ACC112 (cell line): ENCODE data around the gene IPO13.

Experiments
- H2AFZ ChIP-seq: fragments of 200-600 bp; sonication (generic); one replicate; pipeline ENCODE4 v1.6.0; 2017; ENCODE audit warnings: antibody characterized with exemption, low read length; ENCODE audit not compliant: unreplicated experiment
- H3K27ac ChIP-seq: fragments of 200-600 bp; sonication (generic); 2 replicates; pipeline ENCODE4 v1.5.1; 2014; ENCODE audit warnings: low read depth, mild to moderate bottlenecking, antibody characterized with exemption, low read length, moderate library complexity
- H3K27me3 ChIP-seq: fragments of 200-600 bp; sonication (generic); 2 replicates; pipeline ENCODE4 v1.6.1; 2014; ENCODE audit warnings: mild to moderate bottlenecking, antibody characterized with exemption, low read length, moderate library complexity, mixed read lengths; ENCODE audit not compliant: insufficient read depth
- H3K36me3 ChIP-seq: fragments of 200-600 bp; sonication (generic); 2 replicates; pipeline ENCODE4 v1.6.1; 2016; ENCODE audit warnings: mild to moderate bottlenecking, antibody characterized with exemption, low read length, moderate library complexity, mixed read lengths; ENCODE audit not compliant: insufficient read depth
- H3K4me1 ChIP-seq: fragments of 200-600 bp; sonication (generic); one replicate; pipeline ENCODE4 v1.6.1; 2016; ENCODE audit warnings: low read length, mixed read lengths; ENCODE audit not compliant: insufficient read depth, unreplicated experiment, control insufficient read depth
- H3K4me3 ChIP-seq: fragments of 200-600 bp; sonication (generic); 2 replicates; pipeline ENCODE4 v1.5.1; 2014; ENCODE audit warnings: mild to moderate bottlenecking, low read depth, low read length
- H3K79me2 ChIP-seq: fragments of 200-600 bp; sonication (generic); one replicate; pipeline ENCODE4 v1.6.0; 2016; ENCODE audit warnings: low read length; ENCODE audit not compliant: control insufficient read depth, unreplicated experiment, insufficient read depth

Gene IPO13

DNA sequence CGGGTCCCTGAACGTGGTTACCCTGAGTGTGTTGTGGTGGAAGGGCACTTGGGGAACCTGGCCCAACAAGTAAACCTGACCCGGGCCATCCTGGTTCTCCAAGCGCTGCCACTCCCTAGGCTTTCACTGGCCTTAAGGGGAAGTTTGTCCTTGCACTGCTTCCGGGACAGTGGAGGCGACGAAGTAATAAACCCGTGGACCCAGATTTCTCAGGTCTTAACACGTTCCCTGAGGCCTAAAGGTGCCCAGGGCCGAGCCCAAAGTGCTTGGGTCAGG lies 44.4 kb downstream of the IPO13 start:
- H3K36me3 ChIP-seq: peaks cover 3% of the 10 kb centered on the region; the same call in 1 of the 2 replicates
- no peak overlapping the region for H2AFZ ChIP-seq
- H3K79me2 ChIP-seq: no peaks in the 10 kb centered on the region
- peak overlapping the region; percentile 42; the same call in 1 of the 2 replicates for H3K27ac ChIP-seq
- peak overlapping the region; percentile 80 for H3K4me3 ChIP-seq
- no peaks in the 10 kb centered on the region for H3K27me3 ChIP-seq
- H3K4me1 ChIP-seq: peaks cover 7% of the 10 kb centered on the region

DNA sequence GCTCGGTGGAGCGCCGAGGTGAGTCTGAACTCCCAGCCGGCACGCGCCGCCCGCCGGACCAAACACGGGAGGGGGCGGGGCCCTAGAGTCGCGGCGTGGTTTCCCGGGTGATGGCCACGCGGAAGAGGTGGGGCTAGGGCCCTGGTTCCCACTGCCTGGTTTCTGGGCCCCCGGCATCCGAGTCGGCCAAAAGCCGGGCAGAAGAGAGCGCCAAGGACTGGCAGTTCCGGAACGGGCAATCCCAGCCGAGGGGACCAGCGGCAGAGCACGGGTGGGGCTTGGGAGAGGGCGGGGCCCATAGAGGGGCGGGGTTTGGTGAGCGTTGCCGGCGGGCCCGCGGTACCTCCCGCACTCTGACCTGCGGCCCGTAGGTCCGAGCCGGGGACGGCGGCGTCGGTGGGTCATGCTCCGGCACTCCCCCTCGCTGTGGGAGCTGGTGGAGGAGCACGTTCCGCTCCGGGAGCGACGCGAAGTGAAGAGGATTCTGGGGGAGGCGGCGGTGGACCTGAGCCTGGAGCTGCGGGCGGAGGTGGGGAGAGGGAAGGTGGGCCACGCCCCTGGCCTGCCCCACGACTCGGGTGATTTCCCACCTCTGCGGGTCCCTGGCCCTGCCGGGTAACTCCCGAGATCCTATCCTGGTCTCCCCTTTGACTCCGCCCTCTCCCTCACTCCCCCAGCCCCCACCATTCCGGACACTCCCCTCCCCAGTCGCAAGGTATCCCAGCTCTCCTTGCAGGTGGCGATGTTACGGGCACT lies 44.9 kb downstream of the IPO13 start, which contains the start of gene CCDC24:
CCDC24 (plus strand) TSS at position 124 of the 756 bp plus-strand sequence; CDS start at position 404, 280 bp downstream.
- no peaks in the 10 kb centered on the region for H3K79me2 ChIP-seq
- peak within 1 kb of the TSS; percentile 80 for H3K4me3 ChIP-seq
- peaks cover 7% of the 10 kb centered on the region for H3K4me1 ChIP-seq
- peak within 1 kb of the TSS; percentile 24 for H2AFZ ChIP-seq
- no peaks in the 10 kb centered on the region for H3K27me3 ChIP-seq
- H3K27ac ChIP-seq: peak within 1 kb of the TSS; percentile 42; the same call in 1 of the 2 replicates
- no peaks in the 10 kb centered on the region for H3K36me3 ChIP-seq

DNA sequence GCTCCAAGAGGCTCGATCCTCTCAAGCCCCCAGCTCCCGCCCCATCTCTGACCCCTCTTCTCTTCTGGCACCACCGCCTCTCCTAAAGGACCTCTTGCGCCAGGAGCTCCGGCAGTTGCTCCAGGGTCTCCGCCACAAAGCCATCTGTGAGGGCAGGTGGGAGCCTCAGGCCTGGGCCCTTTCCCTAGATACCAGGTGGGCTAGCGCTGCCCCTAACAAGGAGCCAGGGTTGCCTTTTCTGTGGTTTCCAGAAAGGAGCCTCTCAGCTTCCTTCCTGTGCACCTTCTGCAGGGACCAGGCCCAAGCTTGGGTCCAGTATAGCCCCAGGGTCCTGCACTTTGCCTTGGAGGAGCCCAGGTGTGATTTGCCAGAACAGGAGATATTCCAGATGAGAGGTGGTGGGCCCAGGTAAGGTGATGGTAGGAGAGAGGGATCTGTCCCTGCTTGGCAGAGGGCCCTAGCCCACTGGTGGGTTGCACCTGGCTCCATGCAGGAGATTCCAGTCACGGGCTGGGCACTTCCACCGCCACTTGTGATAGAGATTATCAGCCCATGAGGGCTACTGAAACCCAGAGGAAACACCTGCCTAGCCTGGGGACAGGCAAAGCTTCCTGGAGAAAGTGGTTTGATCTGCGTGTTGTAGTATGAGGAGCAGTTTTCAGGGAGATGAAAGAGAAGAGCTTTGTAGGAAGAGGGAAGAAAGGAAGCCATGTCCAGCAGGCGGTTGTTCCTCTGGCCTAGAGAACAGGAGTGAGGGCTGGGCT lies 45.7 kb downstream of the IPO13 start:
- Histone ChIP-seq H2AFZ (no peak overlapping the region), H3K27ac (no peak overlapping the region)

DNA sequence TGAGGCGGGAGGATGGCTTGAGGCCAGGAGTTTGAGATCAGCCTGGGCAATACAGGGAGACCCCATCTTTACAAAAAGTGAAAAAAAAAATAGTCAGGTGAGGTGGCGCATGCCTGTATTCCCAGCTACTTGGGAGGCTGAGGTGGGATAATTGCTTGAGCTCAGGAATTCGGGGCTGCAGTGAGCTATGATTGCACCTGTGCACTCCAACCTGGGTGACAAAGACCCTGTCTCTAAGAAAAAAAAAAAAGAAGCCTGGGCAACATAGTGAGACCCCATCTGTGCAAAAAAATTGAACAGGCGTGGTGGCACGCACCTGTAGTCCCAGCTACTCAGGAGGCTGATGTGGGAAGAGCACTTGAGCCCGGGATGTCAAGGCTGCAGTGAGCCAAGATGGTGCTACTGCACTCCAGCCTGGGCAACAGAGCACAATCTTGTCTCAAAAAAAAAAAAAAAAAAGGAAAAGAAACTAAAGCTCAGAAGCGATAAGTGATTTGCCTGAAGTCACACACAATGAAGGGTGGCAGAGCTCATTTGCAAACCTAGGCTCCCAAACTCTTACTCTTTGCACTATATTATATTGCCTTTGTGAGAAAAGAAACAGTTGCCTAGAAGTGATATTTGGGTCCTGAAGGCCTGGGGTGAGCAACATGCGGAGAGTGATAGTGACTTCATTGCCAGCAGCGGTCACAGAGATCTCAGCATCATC lies 46.6 kb downstream of the IPO13 start:
- H3K79me2 ChIP-seq: no peaks in the 10 kb centered on the region
- H3K27me3 ChIP-seq: no peaks in the 10 kb centered on the region
- peaks cover 7% of the 10 kb centered on the region for H3K4me1 ChIP-seq
- H2AFZ ChIP-seq: no peak overlapping the region
- no peak overlapping the region for H3K4me3 ChIP-seq
- no peak overlapping the region for H3K27ac ChIP-seq
- H3K36me3 ChIP-seq: no peaks in the 10 kb centered on the region

More for the DNA sequence above, 45.7 kb downstream of the IPO13 start:
- peaks cover 7% of the 10 kb centered on the region for H3K4me1 ChIP-seq
- H3K4me3 ChIP-seq: peak overlapping the region; percentile 80
- H3K27me3 ChIP-seq: no peaks in the 10 kb centered on the region
- no peaks in the 10 kb centered on the region for H3K36me3 ChIP-seq
- H3K79me2 ChIP-seq: no peaks in the 10 kb centered on the region

DNA sequence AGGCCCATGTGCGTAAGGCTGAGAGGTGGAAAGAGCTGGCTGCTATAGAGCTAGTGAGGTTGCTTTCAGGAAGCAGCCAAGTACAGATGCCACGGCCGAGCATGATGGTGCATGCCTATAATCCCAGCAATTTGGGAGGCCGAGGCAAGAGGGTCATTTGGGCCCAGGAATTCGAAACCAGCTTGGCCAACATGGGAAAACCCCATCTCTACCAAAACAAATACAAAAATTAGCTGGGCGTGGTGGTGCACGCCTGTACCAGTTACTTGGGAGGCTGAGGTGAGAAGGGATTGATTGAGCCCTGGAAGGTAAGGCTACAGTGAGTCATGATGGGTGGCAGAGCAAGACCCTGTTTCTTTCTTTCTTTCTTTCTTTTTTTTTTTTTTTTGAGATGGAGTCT lies 47.3 kb downstream of the IPO13 start:
- no peak overlapping the region for H3K27ac ChIP-seq
- H3K27me3 ChIP-seq: no peaks in the 10 kb centered on the region
- H3K79me2 ChIP-seq: no peaks in the 10 kb centered on the region
- H3K36me3 ChIP-seq: no peaks in the 10 kb centered on the region
- H3K4me3 ChIP-seq: no peak overlapping the region
- H2AFZ ChIP-seq: no peak overlapping the region
- H3K4me1 ChIP-seq: peaks cover 7% of the 10 kb centered on the region

DNA sequence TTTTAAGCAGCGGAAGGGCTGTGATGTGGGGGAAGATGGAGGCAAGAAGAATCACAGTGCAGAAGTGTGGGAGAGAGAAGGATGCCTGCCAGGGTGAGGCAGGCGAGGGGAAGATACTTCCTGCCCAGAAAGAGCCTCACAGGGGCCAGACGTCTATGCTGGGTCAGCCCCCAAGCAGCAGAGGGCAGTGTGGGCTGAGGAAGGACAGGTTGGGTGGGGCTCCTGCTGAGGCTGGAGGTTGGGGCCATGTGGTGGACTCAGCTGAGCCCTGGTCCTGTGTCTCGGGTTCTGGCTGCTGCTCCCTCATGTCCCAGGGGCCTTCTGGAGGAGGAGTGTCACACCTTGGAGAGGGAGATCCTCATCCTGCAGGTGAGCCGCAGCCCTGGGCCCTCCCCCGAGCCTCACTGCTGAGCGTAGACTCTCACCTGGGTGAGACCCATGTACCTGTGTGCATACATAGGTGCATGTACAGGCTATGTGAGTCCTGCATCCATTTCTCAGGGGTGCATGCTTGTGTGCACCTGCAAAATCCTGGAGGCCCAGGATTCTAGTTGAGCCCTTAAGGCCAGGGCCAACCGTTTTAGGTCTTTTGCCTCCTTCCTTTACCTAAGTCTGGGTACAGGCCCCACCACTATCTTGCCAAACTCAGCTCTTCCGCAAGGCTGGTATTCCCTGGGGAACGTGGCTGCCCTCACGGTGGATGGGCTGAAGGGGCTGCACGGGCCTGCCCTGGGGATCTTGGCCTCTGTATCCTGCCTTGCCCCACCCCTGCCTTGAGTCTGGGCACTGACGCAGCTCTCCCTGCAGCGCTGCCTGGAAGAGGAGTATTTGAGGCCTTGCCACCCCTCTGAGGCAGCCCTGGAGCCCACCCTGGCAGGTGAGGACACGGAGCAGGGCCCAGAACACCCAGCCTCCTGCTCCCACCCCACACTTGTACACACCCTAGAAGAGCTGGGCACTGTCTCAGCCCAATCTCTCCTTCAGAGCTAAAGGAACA lies 48.3 kb downstream of the IPO13 start:
- Histone ChIP-seq H2AFZ (no peak overlapping the region), H3K79me2 (no peaks in the 10 kb centered on the region), H3K4me3 (no peak overlapping the region), H3K4me1 (peaks cover 7% of the 10 kb centered on the region), H3K27ac (no peak overlapping the region), H3K36me3 (no peaks in the 10 kb centered on the region), H3K27me3 (no peaks in the 10 kb centered on the region)

DNA sequence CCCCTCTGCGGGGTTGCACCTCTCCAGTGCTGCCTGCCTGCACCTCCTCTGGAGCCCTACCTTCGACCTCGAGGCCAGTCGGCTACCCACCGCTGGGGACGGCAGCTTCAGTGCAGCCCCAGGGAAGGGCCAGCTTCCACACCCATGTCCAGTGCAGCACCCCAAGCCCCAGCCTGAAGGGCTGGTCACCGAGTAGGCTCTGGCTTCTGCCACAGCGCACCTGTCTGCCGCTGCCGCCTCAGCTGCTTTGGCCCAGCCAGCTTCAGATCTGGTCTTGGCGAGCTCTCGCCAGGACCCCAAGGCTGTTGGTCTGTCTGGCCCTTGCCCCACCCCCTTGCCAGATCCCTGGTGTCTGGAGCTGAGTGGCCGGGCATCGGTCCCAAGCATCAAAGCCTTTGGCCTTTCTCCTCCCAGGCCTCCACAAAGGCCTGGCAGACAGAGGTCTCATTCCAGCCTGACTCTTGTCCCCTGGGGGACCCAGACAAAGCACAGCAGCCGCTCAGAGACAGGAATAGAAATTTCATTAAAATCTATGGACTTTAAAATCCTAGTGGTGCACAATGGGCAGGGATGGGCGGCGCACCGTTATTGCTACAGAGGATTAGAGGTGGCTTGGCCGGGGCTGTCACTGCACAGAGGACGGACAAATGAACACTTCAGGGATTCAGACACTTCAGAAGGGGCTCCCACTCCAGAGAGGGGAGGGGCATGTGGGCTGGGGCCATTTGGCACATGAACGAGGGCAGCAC lies 49.4 kb downstream of the IPO13 start:
- Histone ChIP-seq H3K79me2 (no peaks in the 10 kb centered on the region), H3K27me3 (no peaks in the 10 kb centered on the region), H2AFZ (no peak overlapping the region), H3K36me3 (no peaks in the 10 kb centered on the region), H3K4me1 (no peaks in the 10 kb centered on the region), H3K4me3 (no peak overlapping the region), H3K27ac (no peak overlapping the region)

DNA sequence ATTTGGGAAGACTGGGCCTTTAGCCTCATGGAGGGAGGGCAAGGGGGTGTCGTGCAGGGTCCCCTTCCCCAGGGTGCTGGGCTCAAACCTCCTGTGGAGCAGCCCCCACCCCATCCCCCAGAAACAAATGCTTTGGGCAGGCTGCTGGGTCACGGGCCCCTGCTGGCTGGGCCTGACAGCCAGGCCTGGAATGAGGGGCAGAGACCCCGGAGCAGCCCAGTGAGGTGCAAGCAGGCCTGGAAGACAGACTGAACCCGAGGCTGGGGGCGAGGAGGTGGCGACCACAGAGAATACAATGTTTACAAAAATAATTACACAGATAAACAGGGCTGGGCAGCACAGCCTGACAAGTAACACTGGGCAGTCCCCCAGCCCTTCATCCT lies 50.0 kb downstream of the IPO13 start:
- H3K4me1 ChIP-seq: no peaks in the 10 kb centered on the region
- H3K27ac ChIP-seq: no peak overlapping the region
- H2AFZ ChIP-seq: no peak overlapping the region
- H3K4me3 ChIP-seq: no peak overlapping the region
- no peaks in the 10 kb centered on the region for H3K36me3 ChIP-seq
- no peaks in the 10 kb centered on the region for H3K27me3 ChIP-seq
- H3K79me2 ChIP-seq: no peaks in the 10 kb centered on the region

DNA sequence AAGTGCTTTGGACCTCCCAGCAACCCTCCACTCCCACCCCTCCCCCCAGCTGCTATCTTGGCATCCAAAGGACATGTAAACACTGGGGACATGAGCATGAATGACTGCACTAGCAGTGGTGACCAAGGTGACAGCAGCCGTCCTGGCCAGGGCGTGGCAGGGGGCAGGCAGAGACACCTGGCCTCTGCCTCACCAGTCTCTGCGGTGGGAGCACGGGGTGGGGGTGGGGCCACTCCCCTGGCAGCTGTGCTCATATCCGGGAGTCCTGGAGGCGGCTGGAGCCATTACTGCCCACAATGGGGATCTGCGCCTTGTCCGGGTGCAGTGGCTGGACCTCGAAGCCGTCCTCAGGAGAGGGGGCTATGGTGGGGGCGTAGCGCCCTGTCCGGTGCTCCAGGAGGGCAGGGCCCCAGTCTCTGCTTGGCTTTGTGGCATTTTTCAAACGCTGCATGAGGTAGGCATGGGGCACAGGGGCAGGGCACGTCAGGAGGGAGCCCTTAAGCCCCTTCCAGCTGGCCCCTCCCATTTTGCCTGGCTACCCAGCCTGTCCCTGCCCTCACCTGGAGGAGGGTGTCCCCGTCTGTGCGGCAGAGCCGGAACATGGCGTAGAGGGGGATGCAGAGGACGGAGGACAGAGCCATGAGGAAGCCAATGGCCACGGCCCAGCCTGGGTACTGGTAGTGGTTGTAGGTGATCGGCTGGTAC lies 50.7 kb downstream of the IPO13 start:
- H3K4me1 ChIP-seq: no peaks in the 10 kb centered on the region
- no peaks in the 10 kb centered on the region for H3K36me3 ChIP-seq
- no peaks in the 10 kb centered on the region for H3K27me3 ChIP-seq
- H3K79me2 ChIP-seq: no peaks in the 10 kb centered on the region
- H3K27ac ChIP-seq: no peak overlapping the region
- H2AFZ ChIP-seq: no peak overlapping the region
- H3K4me3 ChIP-seq: no peak overlapping the region
